GM23248 (cell line): Measurements from ENCODE around the gene TMEM273. TPM values are rescaled to one million over a fixed set of nuclear protein-coding genes. Genes with fewer than 3 reads are reported as not detected.

Experiments used
- DNase-seq: peaks from one replicate; pipeline ENCODE4 v3.0.0-alpha.2; 2015
- H2AFZ ChIP-seq: fragments of 200-600 bp; sonication (generic); 2 replicates; pipeline ENCODE4 v1.6.1; 2016; ENCODE audit warnings: antibody characterized with exemption
- H3F3A ChIP-seq: fragments of 200-600 bp; sonication (generic); 2 replicates; pipeline ENCODE4 v1.6.1; 2016; ENCODE audit warnings: mild to moderate bottlenecking, antibody characterized with exemption, mixed run types; ENCODE audit not compliant: insufficient read depth
- H3K27ac ChIP-seq: fragments of 200-600 bp; sonication (generic); 2 replicates; pipeline ENCODE4 v1.5.1; 2016; ENCODE audit warnings: mild to moderate bottlenecking
- H3K27me3 ChIP-seq: fragments of 200-600 bp; sonication (generic); replicated peaks from 2 replicates; pipeline ENCODE4 v1.6.1; 2016; ENCODE audit warnings: mild to moderate bottlenecking; ENCODE audit not compliant: insufficient read depth
- H3K36me3 ChIP-seq: fragments of 200-600 bp; sonication (generic); 2 replicates; pipeline ENCODE4 v1.6.1; 2016; ENCODE audit warnings: low read depth, mild to moderate bottlenecking
- H3K4me1 ChIP-seq: fragments of 200-600 bp; sonication (generic); 2 replicates; pipeline ENCODE4 v1.6.1; 2016; ENCODE audit warnings: mild to moderate bottlenecking; ENCODE audit not compliant: insufficient read depth
- H3K4me2 ChIP-seq: fragments of 200-600 bp; sonication (generic); one replicate; pipeline ENCODE4 v1.6.1; 2016; ENCODE audit warnings: mild to moderate bottlenecking; ENCODE audit not compliant: unreplicated experiment
- H3K4me3 ChIP-seq: fragments of 200-600 bp; sonication (generic); 2 replicates; pipeline ENCODE4 v1.5.1; 2016; ENCODE audit warnings: mild to moderate bottlenecking
- H3K79me2 ChIP-seq: fragments of 200-600 bp; sonication (generic); 2 replicates; pipeline ENCODE4 v1.6.1; 2016; ENCODE audit warnings: mild to moderate bottlenecking; ENCODE audit not compliant: insufficient read depth
- H3K9ac ChIP-seq: fragments of 200-600 bp; sonication (generic); 2 replicates; pipeline ENCODE4 v1.6.1; 2016; ENCODE audit warnings: mild to moderate bottlenecking
- H3K9me2 ChIP-seq: fragments of 200-600 bp; sonication (generic); 2 replicates; pipeline ENCODE4 v1.6.1; 2016; ENCODE audit warnings: mixed run types, mild to moderate bottlenecking, moderate library complexity; ENCODE audit not compliant: insufficient read depth
- H3K9me3 ChIP-seq: fragments of 200-600 bp; sonication (generic); one replicate; pipeline ENCODE4 v1.6.1; 2017; ENCODE audit warnings: low read depth
- H4K20me1 ChIP-seq: fragments of 200-600 bp; sonication (generic); 2 replicates; pipeline ENCODE4 v1.6.0; 2016; ENCODE audit not compliant: insufficient read depth
- EZH2 ChIP-seq: fragments of 200-600 bp; sonication (generic); IDR thresholded peaks from 2 replicates; pipeline ENCODE4 v1.6.1; 2018; ENCODE audit warnings: antibody characterized with exemption, mild to moderate bottlenecking; ENCODE audit not compliant: insufficient read depth, poor library complexity, severe bottlenecking
- EZH2phosphoT487 ChIP-seq: fragments of 200-600 bp; sonication (generic); IDR thresholded peaks from 2 replicates; pipeline ENCODE4 v1.6.1; 2018; ENCODE audit warnings: antibody characterized with exemption, moderate library complexity, mild to moderate bottlenecking, low read depth; ENCODE audit not compliant: insufficient read depth
- WGBS, 2 experiments: methylation state at CpG; one replicate each; pipeline ENCODE4 v1.1.6; 2015 to 2017; ENCODE audit warnings: low lambda C conversion rate in 2 of 2, low coverage in 1 of 2; ENCODE audit errors: missing lambda C conversion rate in 2 of 2; 5-methylcytosine and 5-hydroxymethylcytosine counted together
- in situ Hi-C: fragments of 300-500 bp; cut with MboI; formaldehyde crosslinking; loops from 2 replicates; pipeline ENCODE4 v1.15.0; 2020
- polyA plus RNA-seq: library from polyadenylated mRNA; unstranded; fragments of >200 nt; fragmentation: Nextera tagmentation; extraction: Ambion mirVana; gene quantifications from 2 replicates; pipeline ENCODE4 v1.2.1, GENCODE V29; 2016
- total RNA-seq: library from RNA; depleted of rRNA; stranded (reverse); fragments of >200 nt; shearing (Covaris generic); gene quantifications from 2 replicates; pipeline ENCODE4 v1.2.3, GENCODE V29; 2014

TMEM273 gene
- total and polyA plus RNA-seq, 2 experiments from 2014 or later: not detected

DNA sequence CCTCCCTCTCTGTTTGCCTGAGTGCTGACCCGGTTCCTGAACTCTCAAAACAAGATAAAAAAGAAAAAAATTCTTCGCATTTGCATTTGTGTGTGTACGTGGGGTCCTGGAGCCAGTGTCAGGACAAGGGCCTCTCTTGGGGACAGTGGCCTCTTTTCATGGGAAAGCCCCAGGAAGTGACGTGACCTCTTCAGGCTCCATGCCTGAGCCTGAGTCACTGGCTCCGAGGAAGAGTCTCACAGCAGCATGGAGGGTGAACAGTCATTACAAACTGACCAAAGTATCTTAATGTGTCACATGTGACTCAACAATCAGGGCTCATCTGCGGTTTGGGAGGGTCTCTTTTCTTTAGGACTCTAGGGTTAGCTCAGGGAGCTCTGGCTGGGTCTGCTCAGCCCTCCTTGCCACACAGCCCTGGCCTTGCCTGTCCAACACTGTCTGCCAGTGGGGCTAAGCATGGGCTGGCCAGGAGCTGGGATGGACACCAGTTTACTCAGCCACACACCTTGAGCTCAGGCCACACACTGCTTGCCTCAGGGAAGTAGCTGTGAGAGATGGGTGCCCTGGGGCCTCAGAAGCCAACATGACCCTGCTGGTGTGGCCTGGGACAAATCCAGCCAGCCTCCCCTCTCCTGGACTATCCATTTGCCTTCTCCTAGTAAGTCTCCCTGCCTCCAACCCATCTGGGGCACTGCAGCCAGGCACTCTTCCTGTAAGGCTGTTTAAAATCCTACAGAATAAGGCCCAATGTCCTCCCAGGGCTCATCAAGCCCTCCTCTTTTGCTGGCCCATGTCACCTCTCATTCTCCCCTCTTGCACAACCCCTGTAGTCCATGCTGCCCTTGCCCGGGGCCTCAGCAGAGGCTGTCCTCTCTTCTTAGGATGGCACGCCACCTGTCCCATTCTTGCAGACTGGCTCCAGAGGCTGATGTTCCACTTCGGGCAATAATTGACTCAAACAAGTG lies 10.5 kb downstream of the TMEM273 start:
- 41 to 43% methylated on average over 9 of the region's 9 CpGs for WGBS, 2 experiments
- no peak overlapping the region for H3K4me3 ChIP-seq
- no peaks in the 10 kb centered on the region for H3K79me2 ChIP-seq
- in situ Hi-C loops: no loop called here
- no peaks in the 10 kb centered on the region for H4K20me1 ChIP-seq
- no peaks in the 10 kb centered on the region for H3K36me3 ChIP-seq
- H3K9me3 ChIP-seq: no peaks in the 10 kb centered on the region
- H3K27me3 ChIP-seq: no peaks in the 10 kb centered on the region
- no peaks in the 10 kb centered on the region for H3K9me2 ChIP-seq
- TF ChIP-seq EZH2phosphoT487 (0 out of 2 replicates have a peak, but pooled peaks have one; percentile 60), EZH2 (no peak)
- peak overlapping the region; percentile 14 for H3K4me2 ChIP-seq
- peaks cover 13% of the 10 kb centered on the region for H3K4me1 ChIP-seq
- peak; percentile 97 for DNase-seq
- peak overlapping the region; percentile 86 for H3K27ac ChIP-seq
- peak overlapping the region; percentile 56 for H3K9ac ChIP-seq
- H2AFZ ChIP-seq: peak overlapping the region; percentile 76
- H3F3A ChIP-seq: peaks cover 6% of the 10 kb centered on the region; the same call in 1 of the 2 replicates

DNA sequence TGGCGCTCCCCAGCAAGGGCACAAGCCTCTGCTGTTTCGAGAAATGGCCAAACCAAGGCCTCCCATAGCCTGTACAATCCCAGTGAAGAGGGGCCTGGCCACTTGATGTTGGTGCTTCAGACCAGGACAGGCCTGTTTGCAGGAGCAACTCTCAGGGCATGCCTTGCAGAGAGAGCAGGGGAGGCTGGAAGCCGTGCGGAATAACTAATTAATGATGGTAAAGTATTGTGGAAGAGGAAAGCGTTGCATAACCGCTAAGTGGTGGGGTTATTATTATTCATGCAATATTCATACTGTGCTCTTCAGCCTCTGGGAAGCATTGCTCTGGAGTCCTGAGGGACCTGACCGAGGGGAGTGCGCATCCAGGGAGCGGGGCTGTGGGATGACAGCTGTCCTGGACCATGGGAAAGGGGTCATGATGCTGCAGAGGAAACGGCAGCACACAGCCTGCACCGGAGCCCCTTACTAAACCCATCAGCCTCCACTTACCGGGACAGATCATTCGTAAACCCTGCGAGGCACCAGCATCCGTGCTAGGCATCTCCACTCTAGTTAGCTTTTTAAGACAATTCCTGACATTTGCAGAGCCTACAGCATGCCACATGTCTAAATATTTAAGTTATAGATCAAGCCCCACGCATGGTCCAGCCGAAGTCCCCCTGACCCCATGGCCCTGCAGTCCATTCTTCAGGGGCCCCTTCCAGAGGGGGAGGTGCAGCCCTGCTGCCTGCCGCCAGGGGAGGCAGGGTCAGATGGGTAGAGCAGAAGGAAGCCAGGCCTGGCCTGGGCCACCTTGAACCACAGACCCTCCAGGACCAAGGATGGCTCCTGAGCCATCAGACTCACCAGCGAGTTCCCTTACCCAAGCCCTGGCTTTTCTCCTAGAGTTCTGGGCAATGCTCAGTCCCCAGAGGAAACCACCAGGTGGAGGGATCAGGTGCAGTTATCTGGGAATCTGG lies 11.6 kb downstream of the TMEM273 start:
- Histone ChIP-seq H3K27me3 (no peaks in the 10 kb centered on the region), H3K36me3 (no peaks in the 10 kb centered on the region), H3K4me2 (peak overlapping the region; percentile 14), H2AFZ (peak overlapping the region; percentile 76), H3F3A (peaks cover 6% of the 10 kb centered on the region; the same call in 1 of the 2 replicates), H3K27ac (peak overlapping the region; percentile 86), H3K4me1 (peaks cover 13% of the 10 kb centered on the region), H3K4me3 (no peak overlapping the region), H3K9me2 (no peaks in the 10 kb centered on the region), H3K9ac (peak overlapping the region; percentile 56), H3K79me2 (no peaks in the 10 kb centered on the region), H3K9me3 (no peaks in the 10 kb centered on the region), H4K20me1 (no peaks in the 10 kb centered on the region)
- in situ Hi-C loops: no loop called here
- TF ChIP-seq EZH2phosphoT487 (no peak), EZH2 (no peak)
- no peak for DNase-seq
- whole genome bisulfite sequencing, 2 experiments: 96% methylated on average over 19 of the region's 19 CpGs

DNA sequence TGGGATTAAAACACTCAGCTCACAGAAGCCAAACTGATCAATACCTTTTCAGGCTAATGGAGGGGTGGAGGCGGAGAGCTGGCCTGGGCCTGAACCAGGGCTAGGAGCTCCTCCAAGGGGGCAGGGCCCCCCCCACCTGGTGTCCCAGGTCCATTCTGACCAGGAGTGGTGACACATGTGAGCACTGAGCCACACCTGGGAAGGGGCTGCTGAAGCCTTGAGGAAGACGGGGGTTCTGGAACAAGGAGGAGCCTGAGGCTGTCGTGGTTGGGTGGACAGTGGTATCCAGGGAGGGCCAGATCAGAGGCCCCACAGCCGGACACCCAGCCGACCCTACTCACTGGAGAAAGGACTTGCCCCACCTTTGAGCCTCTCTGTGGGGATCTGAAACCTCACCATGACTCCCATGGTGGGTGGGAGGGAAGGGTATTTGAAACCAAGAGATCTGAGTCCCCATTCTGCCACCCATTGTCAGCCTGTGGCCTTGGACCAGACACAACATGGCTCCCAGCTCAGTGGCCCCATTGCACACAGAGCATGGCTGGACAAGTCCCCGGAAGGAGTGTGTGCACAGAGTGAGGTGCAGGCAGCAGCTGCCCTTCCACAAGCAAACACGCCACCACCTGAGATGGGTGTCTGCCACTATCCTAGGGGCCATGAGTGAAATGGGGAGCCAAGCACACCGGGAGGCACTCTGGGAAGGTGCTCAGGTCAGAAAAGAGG lies 12.4 kb downstream of the TMEM273 start:
- no peaks in the 10 kb centered on the region for H3K27me3 ChIP-seq
- peaks cover 6% of the 10 kb centered on the region; the same call in 1 of the 2 replicates for H3F3A ChIP-seq
- H2AFZ ChIP-seq: no peak overlapping the region
- no peaks in the 10 kb centered on the region for H3K9me3 ChIP-seq
- H3K36me3 ChIP-seq: no peaks in the 10 kb centered on the region
- in situ Hi-C loops: no loop called here
- H3K79me2 ChIP-seq: no peaks in the 10 kb centered on the region
- 92 to 95% methylated on average over 8 of the region's 8 CpGs for WGBS, 2 experiments
- no peak overlapping the region for H3K4me3 ChIP-seq
- H3K9me2 ChIP-seq: no peaks in the 10 kb centered on the region
- no peak overlapping the region for H3K4me2 ChIP-seq
- no peak overlapping the region for H3K9ac ChIP-seq
- peaks cover 13% of the 10 kb centered on the region for H3K4me1 ChIP-seq
- TF ChIP-seq EZH2: no peak
- TF ChIP-seq EZH2phosphoT487: no peak
- H4K20me1 ChIP-seq: no peaks in the 10 kb centered on the region
- DNase-seq: no peak
- H3K27ac ChIP-seq: no peak overlapping the region
